ENCODE results near the gene LRRC8E.
"Not testable (repeated sequence)": the region's sequence is repeated elsewhere in the genome, so short reads cannot be mapped to it uniquely, and the experiment has no call there.

Gene LRRC8E

GRCh38 chr19:7920519-7921301 is 32.4 kb downstream of the LRRC8E start:
- DNase-seq (ENCODE audit: low read depth, low spot score), result peak; percentile 83

- no peak for DNase-seq (ENCODE audit: low read depth, low spot score)
Measured at GRCh38 chr19:7921302-7921966, 33.1 kb downstream of the LRRC8E start.

- no peak for DNase-seq (ENCODE audit: low read depth, low spot score)
Measured at GRCh38 chr19:7921967-7922835, 33.9 kb downstream of the LRRC8E start.

- DNase-seq (ENCODE audit: low read depth, low spot score), result no peak
Measured at GRCh38 chr19:7922836-7923195, 34.5 kb downstream of the LRRC8E start.

GRCh38 chr19:7923295-7924191 is 35.2 kb downstream of the LRRC8E start:
- DNase-seq (ENCODE audit: low read depth, low spot score), result no peak

- no peak for DNase-seq (ENCODE audit: low read depth, low spot score)
Measured at GRCh38 chr19:7924241-7924640, 35.9 kb downstream of the LRRC8E start.

GRCh38 chr19:7924651-7925170 is 36.4 kb downstream of the LRRC8E start:
- no peak for DNase-seq (ENCODE audit: low read depth, low spot score)

- peak; percentile 36 for DNase-seq (ENCODE audit: low read depth, low spot score)
Measured at GRCh38 chr19:7925171-7925851, 37.0 kb downstream of the LRRC8E start.

- no peak for DNase-seq (ENCODE audit: low read depth, low spot score)
Measured at GRCh38 chr19:7926021-7926726, 37.9 kb downstream of the LRRC8E start, which contains the start of gene CTXN1. CTXN1 (minus strand) TSS chr19:7926135; CDS start chr19:7925538, 597 bp downstream.

- no peak for DNase-seq (ENCODE audit: low read depth, low spot score)
Measured at GRCh38 chr19:7926727-7927604, 38.7 kb downstream of the LRRC8E start.

- no peak for DNase-seq (ENCODE audit: low read depth, low spot score)
Measured at GRCh38 chr19:7927605-7928333, 39.5 kb downstream of the LRRC8E start.

GRCh38 chr19:7928334-7928706 is 40.0 kb downstream of the LRRC8E start:
- no peak for DNase-seq (ENCODE audit: low read depth, low spot score)

- DNase-seq (ENCODE audit: low read depth, low spot score), result peak; percentile 25
Measured at GRCh38 chr19:7928741-7929701, 40.7 kb downstream of the LRRC8E start.

GRCh38 chr19:7930030-7930429 is 41.7 kb downstream of the LRRC8E start:
- DNase-seq (ENCODE audit: low read depth, low spot score), result not testable (repeated sequence)

GRCh38 chr19:7930765-7931164 is 42.5 kb downstream of the LRRC8E start:
- DNase-seq (ENCODE audit: low read depth, low spot score), result no peak

- no peak for DNase-seq (ENCODE audit: low read depth, low spot score)
Measured at GRCh38 chr19:7931221-7932061, 43.1 kb downstream of the LRRC8E start.

All from brain pericyte (primary cell).